Mammary epithelial cell (primary cell): ENCODE results near the gene RBBP4.

ENCODE experiments used
- EZH2 ChIP-seq: IDR thresholded peaks from 2 replicates; pipeline ENCODE4 v1.6.1; 2012; ENCODE audit warnings: low read length, inconsistent platforms, borderline replicate concordance
- TF ChIP-seq, protein P1 (sequence below), 2 donors: IDR thresholded peaks in 1 of 2; conservative IDR thresholded peaks in 1 of 2; 2 replicates each; pipeline ENCODE4 v1.5.1; 2011 to 2012; ENCODE audit warnings: inconsistent platforms in 2 of 2, low read length in 2 of 2, mild to moderate bottlenecking in 2 of 2, control low read depth in 1 of 2, low read depth in 1 of 2; ENCODE audit not compliant: insufficient read depth in 1 of 2; ENCODE audit errors: extremely low read depth in 1 of 2

DNA sequence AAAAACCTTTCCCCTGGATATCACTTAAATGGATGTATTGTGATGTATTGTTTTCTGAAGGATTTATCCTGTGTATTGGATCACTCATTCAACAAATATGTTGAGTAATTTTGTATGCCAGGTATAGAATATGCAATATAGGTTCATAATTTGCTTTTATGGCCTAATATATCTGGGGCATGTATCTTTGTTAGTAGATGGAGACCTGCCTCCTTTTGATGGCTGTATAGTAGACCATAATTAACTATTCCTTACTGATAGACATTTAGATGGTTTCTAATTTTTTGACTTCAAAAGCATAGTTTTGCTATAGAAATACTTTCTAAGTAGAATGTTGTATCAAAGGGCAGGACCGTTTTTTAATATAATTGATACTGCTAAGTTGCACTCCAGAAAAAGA lies 8.6 kb downstream of the RBBP4 start:
- TF ChIP-seq EZH2 = no peak
- TF ChIP-seq, protein P1, sequence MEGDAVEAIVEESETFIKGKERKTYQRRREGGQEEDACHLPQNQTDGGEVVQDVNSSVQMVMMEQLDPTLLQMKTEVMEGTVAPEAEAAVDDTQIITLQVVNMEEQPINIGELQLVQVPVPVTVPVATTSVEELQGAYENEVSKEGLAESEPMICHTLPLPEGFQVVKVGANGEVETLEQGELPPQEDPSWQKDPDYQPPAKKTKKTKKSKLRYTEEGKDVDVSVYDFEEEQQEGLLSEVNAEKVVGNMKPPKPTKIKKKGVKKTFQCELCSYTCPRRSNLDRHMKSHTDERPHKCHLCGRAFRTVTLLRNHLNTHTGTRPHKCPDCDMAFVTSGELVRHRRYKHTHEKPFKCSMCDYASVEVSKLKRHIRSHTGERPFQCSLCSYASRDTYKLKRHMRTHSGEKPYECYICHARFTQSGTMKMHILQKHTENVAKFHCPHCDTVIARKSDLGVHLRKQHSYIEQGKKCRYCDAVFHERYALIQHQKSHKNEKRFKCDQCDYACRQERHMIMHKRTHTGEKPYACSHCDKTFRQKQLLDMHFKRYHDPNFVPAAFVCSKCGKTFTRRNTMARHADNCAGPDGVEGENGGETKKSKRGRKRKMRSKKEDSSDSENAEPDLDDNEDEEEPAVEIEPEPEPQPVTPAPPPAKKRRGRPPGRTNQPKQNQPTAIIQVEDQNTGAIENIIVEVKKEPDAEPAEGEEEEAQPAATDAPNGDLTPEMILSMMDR (conservative IDR thresholded peaks at IDR 0.05 in 1 of 2, IDR thresholded peaks at IDR 0.05 in 1 of 2; ENCODE audit: extremely low read depth in 1 of 2, insufficient read depth in 1 of 2, low read depth in 1 of 2, low read length in 2 of 2) = no peak
